ENCODE results near the gene KLK7.

KLK7 gene

GRCh38 chr19:51025401-51025800 is 41.7 kb upstream of the KLK7 start:
- WGBS, 2 experiments, result 85 to 87% methylated on average over 5 to 6 of the region's 6 CpGs

GRCh38 chr19:51024924-51025323 is 41.2 kb upstream of the KLK7 start:
- peaks cover 10% of the 10 kb centered on the region for H3K27me3 ChIP-seq (ENCODE audit: control insufficient read depth, insufficient read depth, low read length, poor library complexity, severe bottlenecking)
- no peaks in the 10 kb centered on the region for H3K9me3 ChIP-seq (ENCODE audit: control insufficient read depth, low read length)
- H3K36me3 ChIP-seq (ENCODE audit: control insufficient read depth, insufficient read depth, low read length), result no peaks in the 10 kb centered on the region
- no peak overlapping the region for H3K27ac ChIP-seq (ENCODE audit: insufficient read depth, low read depth, low read length, poor library complexity, severe bottlenecking)
- H3K4me1 ChIP-seq (ENCODE audit: control insufficient read depth, insufficient read depth, low read length), result peaks cover 25% of the 10 kb centered on the region
- 77 to 81% methylated on average over 5 of the region's 5 CpGs for WGBS, 2 experiments
- no peak overlapping the region for H3K4me3 ChIP-seq (ENCODE audit: insufficient read depth, low read depth, low read length)

More at GRCh38 chr19:51025401-51025800, 41.7 kb upstream of the KLK7 start:
- Histone ChIP-seq H3K27ac (ENCODE audit: insufficient read depth, low read depth, low read length, poor library complexity, severe bottlenecking) (no peak overlapping the region), H3K9me3 (ENCODE audit: control insufficient read depth, low read length) (no peaks in the 10 kb centered on the region), H3K4me3 (ENCODE audit: insufficient read depth, low read depth, low read length) (no peak overlapping the region), H3K4me1 (ENCODE audit: control insufficient read depth, insufficient read depth, low read length) (peaks cover 25% of the 10 kb centered on the region), H3K36me3 (ENCODE audit: control insufficient read depth, insufficient read depth, low read length) (no peaks in the 10 kb centered on the region), H3K27me3 (ENCODE audit: control insufficient read depth, insufficient read depth, low read length, poor library complexity, severe bottlenecking) (peaks cover 6% of the 10 kb centered on the region)

DNA sequence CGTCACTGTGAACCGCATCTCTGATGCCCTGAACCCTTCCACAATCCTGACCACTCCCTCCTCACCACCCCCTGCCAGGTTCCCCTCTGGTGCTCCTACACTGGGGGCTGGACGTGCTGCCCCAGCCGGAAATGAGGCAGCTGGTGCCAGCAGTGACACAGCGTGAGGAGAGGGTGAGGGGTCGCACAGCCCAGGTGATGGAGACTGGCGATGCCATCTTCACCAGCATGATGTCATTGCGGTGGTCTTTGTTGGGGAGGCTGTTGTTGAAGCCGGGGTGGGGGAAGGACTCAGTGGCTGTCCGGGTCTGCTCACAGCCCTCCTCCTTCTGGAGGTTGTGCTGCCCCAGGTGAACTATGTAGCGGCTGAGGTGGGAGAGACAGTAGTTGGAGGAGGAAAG is 40.2 kb upstream of the KLK7 start:
- no peak overlapping the region for H3K4me3 ChIP-seq (ENCODE audit: insufficient read depth, low read depth, low read length)
- no peak overlapping the region for H3K27ac ChIP-seq (ENCODE audit: insufficient read depth, low read depth, low read length, poor library complexity, severe bottlenecking)
- H3K36me3 ChIP-seq (ENCODE audit: control insufficient read depth, insufficient read depth, low read length), result no peaks in the 10 kb centered on the region
- H3K27me3 ChIP-seq (ENCODE audit: control insufficient read depth, insufficient read depth, low read length, poor library complexity, severe bottlenecking), result peaks cover 20% of the 10 kb centered on the region
- no peaks in the 10 kb centered on the region for H3K9me3 ChIP-seq (ENCODE audit: control insufficient read depth, low read length)
- WGBS, 2 experiments, result 89 to 91% methylated on average over 11 of the region's 11 CpGs
- peaks cover 30% of the 10 kb centered on the region for H3K4me1 ChIP-seq (ENCODE audit: control insufficient read depth, insufficient read depth, low read length)

DNA sequence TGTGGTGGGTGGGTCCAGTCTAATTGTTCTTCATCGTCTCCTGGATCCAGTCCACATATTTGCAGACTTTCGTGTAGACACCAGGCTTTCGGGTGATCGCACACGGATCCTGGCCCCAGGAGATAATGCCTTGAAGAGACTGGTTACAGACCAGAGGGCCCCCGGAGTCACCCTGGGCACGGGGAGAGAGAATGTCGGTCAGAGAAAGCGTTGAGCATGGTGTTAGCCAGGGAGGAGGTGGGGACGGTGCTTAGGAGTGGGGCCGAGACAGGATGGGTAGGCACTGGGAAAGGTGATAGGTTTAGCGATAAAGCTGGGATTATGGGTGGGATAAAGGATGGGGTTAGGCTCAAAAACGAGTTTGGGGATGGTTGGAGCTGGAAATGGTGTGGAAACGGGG is 38.8 kb upstream of the KLK7 start:
- peaks cover 34% of the 10 kb centered on the region for H3K27me3 ChIP-seq (ENCODE audit: control insufficient read depth, insufficient read depth, low read length, poor library complexity, severe bottlenecking)
- 76 to 81% methylated on average over 14 of the region's 14 CpGs for WGBS, 2 experiments
- no peaks in the 10 kb centered on the region for H3K36me3 ChIP-seq (ENCODE audit: control insufficient read depth, insufficient read depth, low read length)
- no peak overlapping the region for H3K27ac ChIP-seq (ENCODE audit: insufficient read depth, low read depth, low read length, poor library complexity, severe bottlenecking)
- H3K4me1 ChIP-seq (ENCODE audit: control insufficient read depth, insufficient read depth, low read length), result peaks cover 27% of the 10 kb centered on the region
- H3K4me3 ChIP-seq (ENCODE audit: insufficient read depth, low read depth, low read length), result no peak overlapping the region
- H3K9me3 ChIP-seq (ENCODE audit: control insufficient read depth, low read length), result no peaks in the 10 kb centered on the region

- no peaks in the 10 kb centered on the region for H3K9me3 ChIP-seq (ENCODE audit: control insufficient read depth, low read length)
- no peaks in the 10 kb centered on the region for H3K36me3 ChIP-seq (ENCODE audit: control insufficient read depth, insufficient read depth, low read length)
- peaks cover 19% of the 10 kb centered on the region for H3K4me1 ChIP-seq (ENCODE audit: control insufficient read depth, insufficient read depth, low read length)
- H3K4me3 ChIP-seq (ENCODE audit: insufficient read depth, low read depth, low read length), result no peak overlapping the region
- WGBS, 2 experiments, result 50 to 55% methylated on average over 7 of the region's 7 CpGs
- peaks cover 48% of the 10 kb centered on the region for H3K27me3 ChIP-seq (ENCODE audit: control insufficient read depth, insufficient read depth, low read length, poor library complexity, severe bottlenecking)
- no peak overlapping the region for H3K27ac ChIP-seq (ENCODE audit: insufficient read depth, low read depth, low read length, poor library complexity, severe bottlenecking)
Measured at GRCh38 chr19:51020988-51021651, 37.4 kb upstream of the KLK7 start.

GRCh38 chr19:51019544-51019925 is 35.8 kb upstream of the KLK7 start, which contains the start of gene KLK10:
KLK10 (minus strand) TSS chr19:51019709; CDS start chr19:51019130, 579 bp downstream.
- Histone ChIP-seq H3K36me3 (ENCODE audit: control insufficient read depth, insufficient read depth, low read length) (no peaks in the 10 kb centered on the region), H3K27me3 (ENCODE audit: control insufficient read depth, insufficient read depth, low read length, poor library complexity, severe bottlenecking) (peaks cover 64% of the 10 kb centered on the region), H3K4me1 (ENCODE audit: control insufficient read depth, insufficient read depth, low read length) (peaks cover 10% of the 10 kb centered on the region), H3K9me3 (ENCODE audit: control insufficient read depth, low read length) (no peaks in the 10 kb centered on the region), H3K27ac (ENCODE audit: insufficient read depth, low read depth, low read length, poor library complexity, severe bottlenecking) (no peak within 1 kb of the TSS), H3K4me3 (ENCODE audit: insufficient read depth, low read depth, low read length) (peak within 1 kb of the TSS; percentile 20)
- WGBS, 2 experiments, result 10% methylated on average over 14 of the region's 14 CpGs

GRCh38 chr19:51018745-51019543 is 35.2 kb upstream of the KLK7 start:
- Histone ChIP-seq H3K9me3 (ENCODE audit: control insufficient read depth, low read length) (no peaks in the 10 kb centered on the region), H3K27me3 (ENCODE audit: control insufficient read depth, insufficient read depth, low read length, poor library complexity, severe bottlenecking) (peaks cover 65% of the 10 kb centered on the region), H3K4me3 (ENCODE audit: insufficient read depth, low read depth, low read length) (peak overlapping the region; percentile 20), H3K27ac (ENCODE audit: insufficient read depth, low read depth, low read length, poor library complexity, severe bottlenecking) (no peak overlapping the region), H3K36me3 (ENCODE audit: control insufficient read depth, insufficient read depth, low read length) (no peaks in the 10 kb centered on the region), H3K4me1 (ENCODE audit: control insufficient read depth, insufficient read depth, low read length) (peaks cover 10% of the 10 kb centered on the region)
- WGBS, 2 experiments, result 2% methylated on average over 67 to 68 of the region's 68 CpGs

DNA sequence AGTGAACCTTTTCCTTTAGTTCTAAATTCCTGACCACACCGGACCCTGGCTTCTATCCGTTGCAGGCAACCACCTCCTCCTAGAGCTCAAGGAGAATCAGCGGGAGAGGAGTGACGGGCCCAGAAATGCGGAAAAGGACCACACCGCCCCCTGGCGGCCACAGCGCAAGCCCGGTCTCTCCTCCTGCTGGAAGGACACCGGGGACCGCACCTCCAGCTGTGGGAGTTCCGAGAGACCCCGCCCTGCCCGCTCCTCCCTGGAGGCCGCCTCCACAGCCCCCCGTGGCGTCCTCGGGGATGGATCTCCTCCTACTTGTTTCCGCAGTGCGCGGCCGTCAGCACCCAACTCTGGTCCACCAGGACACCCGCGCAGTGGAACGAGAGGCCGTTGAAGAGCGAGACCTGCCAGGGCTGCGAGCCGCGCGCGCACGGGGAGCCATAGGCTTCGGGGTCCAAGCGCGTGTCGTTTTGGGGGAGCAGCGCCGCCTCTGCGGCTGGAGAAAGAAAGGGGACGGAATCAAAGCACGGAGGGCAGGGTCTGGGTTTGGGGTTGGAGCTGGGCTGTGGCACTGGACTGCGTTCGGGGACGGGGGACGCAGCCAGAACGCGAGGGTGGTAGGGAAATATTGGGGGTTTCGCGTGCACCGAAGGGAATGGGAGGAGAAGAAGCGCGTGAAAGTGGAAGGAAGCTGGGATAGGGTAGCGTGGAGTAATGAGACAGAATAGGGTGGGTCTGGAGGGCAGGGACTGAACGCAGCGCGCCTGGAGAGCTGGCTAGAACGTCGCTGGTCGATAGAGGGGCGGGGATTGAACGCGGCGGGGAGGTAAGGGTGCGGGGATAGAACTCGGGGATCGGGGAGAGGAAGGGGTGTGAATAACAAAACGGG is 33.3 kb upstream of the KLK7 start:
- H3K27ac ChIP-seq (ENCODE audit: insufficient read depth, low read depth, low read length, poor library complexity, severe bottlenecking), result no peak overlapping the region
- H3K4me1 ChIP-seq (ENCODE audit: control insufficient read depth, insufficient read depth, low read length), result peaks cover 10% of the 10 kb centered on the region
- peaks cover 65% of the 10 kb centered on the region for H3K27me3 ChIP-seq (ENCODE audit: control insufficient read depth, insufficient read depth, low read length, poor library complexity, severe bottlenecking)
- peak overlapping the region; percentile 49 for H3K4me3 ChIP-seq (ENCODE audit: insufficient read depth, low read depth, low read length)
- no peaks in the 10 kb centered on the region for H3K9me3 ChIP-seq (ENCODE audit: control insufficient read depth, low read length)
- H3K36me3 ChIP-seq (ENCODE audit: control insufficient read depth, insufficient read depth, low read length), result no peaks in the 10 kb centered on the region
- 1 to 2% methylated on average over 68 of the region's 68 CpGs for WGBS, 2 experiments

- H3K36me3 ChIP-seq (ENCODE audit: control insufficient read depth, insufficient read depth, low read length), result no peaks in the 10 kb centered on the region
- no peak overlapping the region for H3K27ac ChIP-seq (ENCODE audit: insufficient read depth, low read depth, low read length, poor library complexity, severe bottlenecking)
- peaks cover 10% of the 10 kb centered on the region for H3K4me1 ChIP-seq (ENCODE audit: control insufficient read depth, insufficient read depth, low read length)
- no peaks in the 10 kb centered on the region for H3K9me3 ChIP-seq (ENCODE audit: control insufficient read depth, low read length)
- 86 to 88% methylated on average over 18 of the region's 19 CpGs for WGBS, 2 experiments
- H3K27me3 ChIP-seq (ENCODE audit: control insufficient read depth, insufficient read depth, low read length, poor library complexity, severe bottlenecking), result peaks cover 63% of the 10 kb centered on the region
- H3K4me3 ChIP-seq (ENCODE audit: insufficient read depth, low read depth, low read length), result no peak overlapping the region
Measured at GRCh38 chr19:51015691-51016267, 32.1 kb upstream of the KLK7 start.

Measured in ectodermal cell (in vitro differentiated cells).